NCI-H345 treated with DMSO at 0.1 percent for 48 hours (cell line): Measurements from ENCODE around the gene SCN4B.

Source experiments
- DNase-seq: peaks from one replicate; lab custom pipeline; 2025; ENCODE audit not compliant: unreplicated experiment; lab: John Stamatoyannopoulos, UW

The SCN4B gene

DNA sequence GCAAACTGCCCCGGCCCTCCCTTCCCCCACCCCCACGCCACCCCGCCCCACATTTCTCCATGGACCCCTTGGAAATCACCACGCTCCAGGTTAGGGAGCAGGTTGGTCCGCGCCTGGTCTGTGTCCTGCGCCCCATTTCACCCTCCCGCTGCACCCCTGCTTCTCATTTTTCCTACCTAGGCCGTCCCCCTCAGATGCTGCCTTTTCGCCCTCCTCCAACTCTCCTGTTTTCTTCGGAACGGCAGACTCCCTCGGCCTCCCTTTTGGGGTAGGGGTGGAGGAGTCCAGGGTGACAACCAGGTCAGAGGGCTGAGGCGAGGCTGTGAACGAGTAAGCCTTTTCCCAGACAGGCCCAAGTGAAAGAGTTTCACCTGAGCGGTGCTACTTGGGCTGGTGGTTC is 893 bp upstream of the SCN4B start:
- DNase-seq, result no peak

DNA sequence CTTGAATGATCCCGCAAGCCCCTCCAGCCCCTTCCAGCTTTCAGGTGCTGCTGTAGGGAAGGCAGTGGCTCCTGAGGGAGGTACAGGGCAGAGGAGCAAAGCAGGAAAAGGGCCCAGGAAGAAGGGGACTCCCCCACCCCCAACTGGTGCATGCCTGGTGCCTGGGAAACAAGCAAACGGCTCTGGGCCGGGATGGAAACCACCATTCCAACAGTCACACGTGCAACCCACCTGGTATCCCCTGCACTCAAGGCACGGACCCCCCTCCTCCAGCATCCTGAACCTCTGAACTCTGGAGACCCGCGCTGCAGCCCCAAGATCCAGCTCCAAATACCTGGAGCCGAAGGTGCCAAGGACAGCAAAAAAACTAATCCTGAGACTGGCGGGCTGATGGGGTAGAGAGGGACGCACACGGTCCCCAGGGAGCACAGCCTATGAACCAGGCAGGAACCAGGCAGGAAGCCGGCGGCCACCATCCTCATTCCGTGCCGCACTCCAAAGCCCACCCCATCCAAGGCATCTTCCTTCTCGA is 537 bp downstream of the SCN4B start:
- DNase-seq, result no peak

DNA sequence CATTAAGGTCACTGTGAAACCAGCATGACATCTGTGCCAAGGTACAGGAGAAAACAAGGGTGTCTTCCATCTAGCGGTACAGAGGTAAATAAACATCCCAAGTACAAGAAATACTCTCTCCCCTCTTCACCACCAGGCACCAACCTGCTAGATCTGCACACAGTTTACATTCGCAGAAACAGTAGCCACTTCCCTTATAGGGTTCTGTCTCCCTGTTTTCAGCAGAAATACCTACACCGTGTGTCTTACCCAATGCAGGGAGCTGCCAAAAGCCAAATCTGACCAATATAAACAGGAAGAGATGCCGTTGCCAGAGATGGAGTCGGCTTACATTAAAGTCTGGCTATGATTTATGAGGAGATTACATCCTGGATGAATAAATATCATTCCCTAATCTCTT is 1.2 kb downstream of the SCN4B start:
- DNase-seq, result no peak

DNA sequence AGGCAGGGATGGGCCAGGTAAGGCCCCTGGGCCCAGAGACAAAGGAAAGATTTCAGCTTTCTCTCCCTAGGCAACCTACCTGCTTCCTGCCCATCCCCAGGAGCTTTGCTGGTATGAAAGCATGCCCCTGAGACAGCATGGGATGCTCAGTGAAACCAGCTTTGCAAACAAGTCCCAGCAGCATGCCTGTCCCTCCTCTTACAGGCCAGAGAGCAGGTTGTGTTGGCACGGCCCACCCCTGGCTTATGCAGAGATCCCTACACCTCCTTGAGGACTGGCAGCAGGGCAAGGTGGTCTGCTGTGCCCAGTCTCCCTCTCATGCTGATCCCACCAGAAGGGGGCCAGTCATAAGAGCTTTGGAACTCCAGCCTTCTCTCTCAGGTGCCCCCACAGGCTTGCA is 3.1 kb downstream of the SCN4B start:
- DNase-seq, result no peak

DNA sequence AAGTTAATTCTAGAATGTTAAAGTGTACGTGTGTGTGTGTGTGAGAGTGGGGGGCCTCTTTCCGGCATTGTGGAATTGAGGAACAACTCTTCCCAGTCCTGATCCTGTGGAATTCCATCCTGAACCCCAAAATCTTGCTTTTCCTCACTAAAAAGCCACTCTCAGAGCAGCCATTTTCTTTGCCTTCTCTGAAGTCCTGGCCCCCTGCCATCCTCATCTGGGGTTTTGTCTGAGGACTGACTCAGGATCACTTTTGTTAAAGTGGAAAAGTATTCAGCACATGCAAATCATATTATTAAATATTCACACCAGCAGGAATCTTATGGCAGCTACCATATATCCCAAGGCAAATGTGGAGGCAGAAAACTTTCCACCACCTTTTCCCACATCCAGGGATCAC is 3.8 kb downstream of the SCN4B start:
- no peak for DNase-seq

DNA sequence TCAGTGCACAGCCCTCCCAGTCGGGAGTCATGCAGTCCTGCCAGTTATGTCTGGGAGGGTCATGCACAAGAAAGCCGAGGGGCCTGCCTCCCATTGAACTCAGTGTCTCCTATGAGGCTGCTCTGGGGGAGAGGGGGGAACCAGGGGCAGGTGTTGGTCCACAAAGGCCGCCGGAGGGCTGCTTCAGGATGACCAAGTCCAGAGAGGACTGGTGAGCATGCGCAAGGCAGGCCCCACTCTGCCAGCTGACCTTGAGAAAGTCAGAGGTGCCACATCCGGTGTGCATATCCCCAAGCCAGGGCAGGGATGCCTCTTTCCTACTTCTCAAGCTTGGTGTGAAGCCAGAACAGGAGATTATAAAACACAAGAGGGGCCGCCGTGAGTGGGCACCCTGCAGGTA is 4.4 kb downstream of the SCN4B start:
- DNase-seq, result no peak

DNA sequence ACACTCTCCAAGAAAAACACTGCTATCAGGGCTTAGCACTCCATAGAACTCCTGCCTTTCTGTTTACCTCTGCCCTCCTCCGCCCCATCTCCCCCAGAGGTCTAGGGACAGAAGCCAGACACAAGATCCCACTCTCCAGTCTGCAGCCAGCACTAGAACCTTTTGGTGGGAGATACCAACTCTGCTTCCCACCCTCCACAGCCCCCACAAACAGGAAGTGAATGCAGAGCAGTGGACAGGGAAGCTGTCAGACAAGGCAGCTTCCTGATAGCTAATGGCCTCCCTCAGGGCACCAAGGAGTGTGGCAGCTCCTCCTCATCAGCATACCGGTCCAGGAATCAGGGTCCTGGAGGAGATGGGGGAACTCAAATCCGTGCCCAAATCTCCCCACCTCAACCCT is 5.1 kb downstream of the SCN4B start:
- no peak for DNase-seq

DNA sequence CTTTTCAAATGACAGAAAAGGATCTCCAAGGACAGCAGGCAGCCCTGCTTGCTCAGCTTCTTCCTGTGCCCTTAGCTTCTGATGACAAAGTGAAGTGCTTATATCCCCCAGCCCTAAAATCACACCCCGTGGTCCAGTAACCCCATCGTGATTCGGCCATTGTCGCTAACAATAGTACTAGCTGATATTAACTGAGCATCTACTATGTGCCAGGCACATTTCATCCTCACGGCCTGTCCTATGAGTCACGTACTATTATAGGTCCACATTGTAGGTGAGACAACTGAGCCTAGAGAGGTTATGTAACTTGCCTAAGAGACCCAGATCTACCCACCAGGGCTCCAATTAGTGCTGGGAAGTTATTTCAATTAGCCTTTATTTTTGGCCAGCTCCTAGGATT is 6.1 kb downstream of the SCN4B start:
- no peak for DNase-seq

DNA sequence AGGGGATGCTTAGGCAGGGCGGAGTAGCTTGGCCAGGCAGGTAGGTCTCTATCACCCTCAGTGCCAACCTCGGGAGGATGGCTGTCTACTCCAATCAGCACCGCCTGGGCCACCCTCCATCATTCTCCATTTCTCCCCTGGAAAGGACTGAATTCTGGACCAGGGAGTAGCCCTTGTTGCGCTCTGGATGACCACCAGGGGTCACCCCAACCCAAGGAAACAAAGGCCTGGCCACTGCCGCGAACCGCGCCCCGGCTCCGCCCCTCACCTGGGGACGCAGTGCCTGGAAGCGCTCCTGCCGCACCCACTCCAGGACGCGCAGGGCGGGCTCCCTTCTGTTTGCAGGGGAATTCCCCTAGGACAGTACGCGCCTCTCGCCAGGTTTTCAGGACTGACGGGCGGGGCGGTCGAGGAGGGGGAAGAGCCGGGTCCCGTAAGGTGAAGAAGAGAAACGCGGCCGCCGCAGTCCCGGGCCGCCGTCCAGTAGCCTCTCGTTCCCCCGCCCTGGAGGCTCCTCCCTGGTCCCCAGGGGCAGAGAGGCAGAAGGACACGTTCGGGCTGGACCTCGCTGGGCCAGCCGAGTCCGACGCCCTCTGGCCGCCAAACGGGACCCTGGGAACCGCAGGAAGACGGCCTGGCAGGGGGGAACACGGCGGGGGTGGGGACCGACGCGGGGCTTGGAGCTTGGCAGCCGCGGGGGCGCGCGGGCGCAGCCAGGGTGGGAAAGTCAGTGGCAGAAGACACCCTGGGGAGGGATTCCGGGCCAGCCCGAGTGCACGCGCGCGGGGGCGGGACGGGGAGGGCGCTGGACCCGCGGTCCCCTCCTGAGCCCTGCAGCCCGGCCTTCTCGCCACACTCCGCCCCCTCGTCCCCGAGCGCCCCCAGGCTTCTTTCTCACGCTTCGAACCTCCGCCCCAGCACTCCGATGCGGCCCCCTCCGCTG is 7.1 kb downstream of the SCN4B start:
- peak; percentile 83 for DNase-seq

DNA sequence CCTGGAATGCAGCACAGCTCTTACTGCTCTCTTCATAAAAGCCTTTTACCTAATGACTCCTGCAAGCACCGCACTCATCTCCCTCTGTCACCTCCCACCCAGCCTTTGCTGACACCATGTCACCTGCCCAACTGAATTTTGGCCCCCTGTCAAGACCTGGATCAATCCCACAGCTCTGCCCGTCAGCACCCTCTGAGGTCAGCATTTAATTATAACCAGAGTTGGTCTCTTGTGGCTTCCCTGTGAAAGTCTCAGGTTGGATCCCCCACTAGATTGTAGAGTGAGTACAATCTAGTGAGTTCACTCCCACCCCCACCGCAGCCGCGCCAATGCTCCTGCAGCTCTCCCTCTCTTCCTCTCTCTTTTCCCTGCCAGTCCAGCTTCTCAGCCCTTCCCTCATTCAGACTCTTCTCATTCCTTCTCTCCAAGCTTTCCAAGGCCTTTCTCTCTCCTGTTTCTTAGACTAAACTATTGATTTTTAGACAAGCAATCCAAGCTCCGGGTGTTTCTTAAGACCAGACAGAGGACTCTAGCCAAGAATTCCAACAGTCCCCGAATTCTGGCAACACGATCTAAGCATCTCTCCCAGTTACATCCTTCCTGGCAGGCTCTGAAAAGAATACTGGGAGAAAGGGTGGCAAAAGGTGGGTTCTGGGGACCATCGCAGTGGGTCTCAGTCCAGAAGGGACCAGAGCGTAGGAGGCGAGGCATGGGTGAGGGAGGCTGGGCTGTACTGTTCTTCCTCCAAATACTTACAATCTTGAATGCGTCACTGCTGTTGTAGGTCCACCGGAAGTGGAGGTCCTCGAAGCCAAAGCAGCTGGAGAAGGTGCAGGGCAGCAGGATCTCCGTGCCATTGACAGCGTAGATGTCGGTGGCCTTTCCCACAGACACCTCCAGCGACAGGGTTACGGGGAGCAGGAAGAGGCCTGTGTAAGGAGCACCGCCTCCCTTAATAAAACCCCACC is 8.0 kb downstream of the SCN4B start:
- DNase-seq, result no peak

DNA sequence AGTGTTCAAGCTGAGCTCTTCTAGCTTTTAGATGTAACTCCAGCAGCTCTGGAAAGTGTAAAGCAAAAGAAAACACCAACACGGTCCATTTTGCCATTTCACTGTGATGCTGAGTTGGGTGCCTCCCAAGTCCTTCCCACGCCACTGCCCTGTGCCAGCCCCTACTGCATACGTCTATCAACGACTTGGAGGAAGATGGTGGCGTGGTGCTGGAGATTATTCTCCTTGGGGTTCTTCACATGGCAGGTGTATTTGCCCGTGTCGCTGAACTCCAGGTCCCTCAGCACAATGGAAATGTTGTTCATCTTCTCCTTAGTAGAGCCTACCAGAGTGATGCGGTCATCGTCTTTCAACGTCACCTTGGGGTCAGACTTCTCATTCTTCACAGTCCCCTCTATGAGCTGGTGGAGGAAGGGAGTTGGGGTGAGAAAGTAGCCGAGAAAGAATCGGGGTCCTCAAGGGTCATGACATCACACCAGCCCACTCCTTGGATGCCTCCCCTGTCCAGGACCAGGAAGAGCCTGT is 8.9 kb downstream of the SCN4B start:
- no peak for DNase-seq

DNA sequence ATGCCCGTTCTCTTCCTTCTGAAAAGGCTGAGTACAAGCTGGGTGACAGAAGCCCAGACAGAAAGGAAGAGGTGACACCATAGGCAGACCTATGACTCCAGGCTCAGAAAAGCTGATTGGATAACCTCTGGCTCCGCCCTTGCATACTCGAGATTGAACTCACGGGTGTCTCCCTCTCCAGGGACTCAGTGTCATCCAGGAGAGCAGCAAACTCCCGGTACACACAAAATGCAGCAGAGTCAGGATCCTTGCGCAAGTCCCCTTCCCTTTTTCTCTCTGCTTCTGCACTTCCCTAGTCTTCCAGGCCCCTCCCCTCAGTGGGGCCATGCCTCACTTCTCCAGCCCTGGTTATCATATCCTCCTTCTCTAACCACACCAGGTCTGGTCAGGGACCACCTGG is 9.8 kb downstream of the SCN4B start:
- DNase-seq, result no peak

DNA sequence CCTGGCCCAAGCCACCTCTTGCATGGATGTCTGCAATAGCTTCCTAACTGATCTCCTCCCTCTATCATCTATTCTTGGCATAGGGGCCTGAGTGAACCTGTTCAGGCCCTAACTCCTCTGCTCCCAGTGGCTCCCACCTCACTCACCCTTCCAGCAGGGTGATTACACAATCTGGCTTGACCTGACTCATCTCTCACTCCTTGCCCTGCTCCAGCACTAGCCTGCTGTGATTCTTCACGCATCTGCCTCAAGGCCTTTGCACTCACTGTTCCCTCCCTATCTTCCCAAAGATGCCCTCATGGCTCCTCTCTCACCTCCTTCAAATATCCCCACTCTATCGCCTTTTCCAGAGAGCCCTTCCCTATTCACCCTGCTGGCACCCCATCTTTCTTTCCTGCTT is 10.5 kb downstream of the SCN4B start:
- DNase-seq, result no peak

DNA sequence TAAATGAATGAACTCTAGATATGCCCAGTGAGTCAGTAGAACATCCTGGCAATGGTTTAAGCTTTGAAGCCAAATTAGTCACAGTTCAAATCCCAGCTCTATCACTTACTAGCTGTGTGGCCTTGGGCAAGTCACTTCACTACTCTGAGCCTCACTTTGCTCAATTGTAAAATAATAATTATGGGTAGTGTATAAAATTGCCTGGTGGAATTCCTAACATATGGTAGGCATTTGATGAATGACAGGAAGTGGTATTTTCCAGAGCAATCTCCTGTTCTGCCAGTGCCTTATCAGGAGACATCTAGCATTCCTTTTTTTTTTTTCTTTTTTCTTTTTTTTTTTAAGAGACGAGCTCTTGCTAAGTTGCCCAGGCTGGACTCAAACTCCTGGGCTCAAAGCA is 13.0 kb downstream of the SCN4B start:
- DNase-seq, result no peak

DNA sequence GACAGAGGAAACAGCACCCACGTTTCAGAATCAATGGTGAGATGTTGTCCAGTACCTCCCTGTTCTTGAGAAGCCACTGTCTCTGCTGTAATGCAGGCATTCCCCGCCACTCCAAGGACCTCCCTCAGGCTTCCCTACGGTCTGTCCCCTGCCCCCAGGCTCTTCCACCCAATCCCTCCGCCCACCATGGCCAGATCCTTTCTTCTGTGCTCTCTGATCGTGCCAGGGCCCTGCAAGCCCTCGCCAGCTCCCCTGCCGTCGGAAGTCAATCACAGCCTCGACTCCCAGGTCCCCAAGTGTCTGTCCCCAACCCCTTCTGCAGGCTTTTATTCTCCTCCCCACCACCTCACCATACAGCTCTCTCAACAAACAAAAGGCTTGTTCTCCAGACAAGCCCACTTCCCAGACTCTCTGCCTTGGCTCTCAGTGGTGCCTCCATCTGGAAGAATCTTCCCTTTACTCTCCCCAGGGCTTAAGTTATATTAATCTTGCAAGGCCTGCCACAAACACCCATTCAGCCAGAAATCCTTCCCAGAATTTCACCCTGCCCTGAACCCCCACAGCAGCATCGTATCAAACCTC is 13.7 kb downstream of the SCN4B start:
- no peak for DNase-seq

DNA sequence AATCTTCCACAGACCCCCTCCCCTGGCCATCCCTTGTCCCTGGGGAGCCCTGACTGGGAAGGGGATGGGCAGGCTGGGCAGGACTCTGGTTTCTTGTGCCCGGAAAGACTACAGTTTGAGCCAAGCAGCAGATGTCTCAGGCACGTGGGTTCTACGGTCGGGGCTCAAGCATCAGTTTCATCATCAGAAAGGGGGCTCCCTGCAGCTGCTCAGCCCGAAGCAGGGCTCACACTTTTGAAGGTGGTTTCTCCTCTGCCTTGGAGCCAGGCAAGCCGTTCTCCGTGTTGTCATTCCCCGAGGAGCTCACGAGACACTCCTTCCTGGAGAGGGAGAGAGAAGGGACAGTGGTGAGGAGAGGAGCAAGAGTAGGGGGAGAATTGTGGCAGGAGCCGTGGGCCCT is 15.8 kb downstream of the SCN4B start:
- no peak for DNase-seq

DNA sequence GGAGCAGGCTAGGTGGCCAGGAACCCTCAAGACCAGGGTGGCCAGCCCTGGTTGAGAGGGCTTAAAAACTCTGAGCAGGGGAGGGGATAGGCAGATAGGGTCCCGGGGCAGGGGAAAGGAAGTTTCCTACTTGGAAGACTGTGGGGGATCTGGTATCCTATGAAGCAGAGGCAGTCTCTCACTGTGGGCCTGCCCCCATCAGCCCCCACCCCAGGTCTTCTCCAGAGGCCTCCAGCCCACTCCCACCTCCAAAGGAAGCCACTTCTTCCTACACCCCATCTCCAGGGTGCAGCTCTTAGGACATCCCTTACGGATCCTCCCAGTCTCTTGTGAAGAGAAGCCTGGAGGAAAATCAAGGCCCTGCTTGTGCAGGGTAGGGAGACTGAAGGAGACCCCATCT is 16.3 kb downstream of the SCN4B start:
- no peak for DNase-seq

DNA sequence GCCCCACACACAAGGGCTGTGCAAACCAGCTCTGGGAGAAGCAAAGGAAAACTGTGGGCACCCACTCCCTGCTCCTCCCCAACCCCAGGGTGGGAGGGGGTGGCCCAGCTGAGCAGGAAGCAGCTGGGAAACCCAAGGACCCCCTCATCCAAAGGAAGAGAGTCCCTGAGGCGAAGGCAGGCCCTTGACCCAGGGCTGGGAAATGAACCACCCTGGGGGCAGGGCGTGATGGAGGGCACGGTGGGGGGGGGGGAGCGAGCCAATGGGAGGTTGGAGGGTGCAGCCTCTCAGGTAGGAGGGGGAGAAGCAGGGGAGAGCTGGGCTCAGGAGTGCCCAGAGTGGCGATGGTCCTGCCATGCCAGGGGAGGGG is 16.8 kb downstream of the SCN4B start:
- DNase-seq, result no peak

DNA sequence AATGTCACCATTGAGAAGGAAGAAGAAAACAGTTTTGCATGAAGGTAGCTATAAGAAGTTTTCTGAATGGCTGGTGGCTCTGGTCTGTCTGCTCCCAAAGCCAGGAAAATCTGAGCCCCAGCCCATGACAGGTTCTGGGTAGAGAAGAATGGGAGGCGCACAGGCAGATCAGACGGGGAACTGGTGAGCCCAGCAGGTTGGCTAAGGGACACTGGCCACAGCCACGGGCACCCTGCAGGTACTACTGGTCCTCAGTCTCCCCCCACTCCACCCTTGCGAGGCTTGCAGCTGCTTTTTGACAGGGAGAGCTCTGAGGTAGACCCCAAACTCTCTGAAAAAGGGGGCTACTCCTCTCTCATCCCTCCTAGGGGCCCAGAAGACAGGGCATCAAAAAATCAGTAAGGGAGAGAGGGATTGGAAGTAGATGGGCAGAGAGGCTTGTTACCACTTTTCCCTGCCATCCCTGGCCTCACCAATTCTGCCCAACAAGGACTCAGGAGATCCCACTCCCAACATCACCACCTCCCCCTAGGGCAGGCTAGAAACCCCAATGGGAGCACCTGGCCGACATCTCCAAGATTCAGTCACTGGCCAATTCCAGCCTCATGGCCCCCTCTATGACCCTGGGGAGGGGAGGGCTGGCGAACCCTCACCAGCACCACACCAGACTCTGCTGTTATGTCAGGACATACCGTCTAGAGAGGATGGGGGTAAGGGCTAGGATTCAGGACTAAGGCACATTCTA is 17.4 kb downstream of the SCN4B start:
- DNase-seq, result no peak

DNA sequence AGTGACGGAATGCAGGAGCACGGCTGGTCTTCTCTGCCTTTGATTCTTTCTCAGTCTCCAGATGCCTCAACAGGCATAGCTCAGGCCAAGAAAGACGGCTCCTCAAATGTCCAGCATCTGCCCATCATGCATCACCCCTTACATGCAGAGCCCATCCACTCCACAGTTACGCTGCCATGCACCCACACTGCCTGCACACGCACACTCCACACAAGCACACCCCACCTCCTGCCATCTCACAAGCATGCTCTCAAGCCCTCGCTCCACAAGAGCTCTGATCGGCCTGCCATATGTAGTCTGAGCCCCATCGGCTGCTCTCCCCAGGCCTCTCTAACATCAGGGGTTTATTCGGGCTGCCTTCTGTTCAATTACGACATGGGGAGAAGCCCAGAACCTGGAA is 18.8 kb downstream of the SCN4B start:
- DNase-seq, result no peak
